Lower lobe of right lung (tissue), 2 donors: ENCODE data around the gene IMPDH1. TPM values are rescaled to one million over a fixed set of nuclear protein-coding genes. Genes with fewer than 3 reads are reported as not detected.
A peak's percentile ranks its signal among the peaks of the same experiment; 100 is the strongest.
"Not testable (repeated sequence)": the region's sequence is repeated elsewhere in the genome, so short reads cannot be mapped to it uniquely, and the experiment has no call there.

Experiments used
- ATAC-seq, 2 donors: fragments of 200-7000 bp; cut with Tn5 transposase; one replicate each; pipeline ENCODE4 v1.9.1; 2020 to 2022; ENCODE audit warnings: mild to moderate bottlenecking in 2 of 2, moderate library complexity in 2 of 2
- DNase-seq: peaks from one replicate; pipeline ENCODE4 v3.0.0-alpha.2; 2020
- H3K27ac ChIP-seq: fragments of 200-600 bp; one replicate; pipeline ENCODE4 v1.8.0; 2022
- H3K27me3 ChIP-seq: fragments of 200-600 bp; one replicate; pipeline ENCODE4 v1.8.0; 2022; ENCODE audit warnings: low read depth
- H3K36me3 ChIP-seq: fragments of 200-600 bp; one replicate; pipeline ENCODE4 v1.8.0; 2022; ENCODE audit warnings: mild to moderate bottlenecking
- H3K4me1 ChIP-seq: fragments of 200-600 bp; one replicate; pipeline ENCODE4 v1.8.0; 2022
- H3K4me3 ChIP-seq: fragments of 200-600 bp; one replicate; pipeline ENCODE4 v1.8.0; 2022; ENCODE audit warnings: mild to moderate bottlenecking
- H3K9me3 ChIP-seq: fragments of 200-600 bp; one replicate; pipeline ENCODE4 v1.8.0; 2022
- CTCF ChIP-seq: fragments of 200-600 bp; IDR thresholded peaks from one replicate; pipeline ENCODE4 v1.8.0; 2022; ENCODE audit warnings: antibody characterized with exemption, mild to moderate bottlenecking
- intact Hi-C: fragments of 100-400 bp; cut with DNase I; formaldehyde crosslinking; loops from one replicate; pipeline ENCODE4 v1.11.0; 2022
- long read RNA-seq: library from polyadenylated mRNA; unstranded; transcript quantifications from one replicate; pipeline ENCODE4 v2.0.0, GENCODE V29; 2021
- total RNA-seq: library from RNA; stranded (reverse); fragmentation: NEBNext Ultra II Directional; extraction: Animal tissue kit (Norgen Biotek cat#: 25700); gene quantifications from one replicate; pipeline ENCODE4 v1.2.1, GENCODE V29; 2021
- donor health status: DM: no; HTN: yes; CAD: no; lungs with severe emphysema.

IMPDH1 gene
- 93.4 TPM for total RNA-seq
- long read RNA-seq, transcript IMPDH1-202 (15 exons, 2,479 nt) = major isoform, 84 of 255 reads
- long read RNA-seq, transcript IMPDH1-203 (16 exons, 2,580 nt) = minor isoform, 10 of 255 reads
- long read RNA-seq, partial matches to known transcripts = 87 of 255 reads
- long read RNA-seq, other reads (novel, unspliced or antisense) = 73 of 255 reads

GRCh38 chr7:128409596-128410450 is at the start of gene IMPDH1:
Gene IMPDH1, minus strand, starts transcription at chr7:128409982. Its CDS starts 81 bp downstream, at chr7:128409901.
- Histone ChIP-seq H3K4me1 (peaks cover 52% of the 10 kb centered on the region), H3K27me3 (no peaks in the 10 kb centered on the region), H3K36me3 (no peaks in the 10 kb centered on the region), H3K4me3 (peak within 1 kb of the TSS; percentile 77), H3K9me3 (no peaks in the 10 kb centered on the region), H3K27ac (peak within 1 kb of the TSS; percentile 98)
- peak; percentile 95 to 97 for ATAC-seq
- no peak for TF ChIP-seq CTCF
- peak; percentile 94 for DNase-seq
- intact Hi-C loops = no loop called here

- no peak overlapping the region for H3K27ac ChIP-seq
- ATAC-seq (peak; percentile 57 to 61), DNase-seq (peak; percentile 47)
- intact Hi-C loops = no loop called here
- no peaks in the 10 kb centered on the region for H3K27me3 ChIP-seq
- H3K4me3 ChIP-seq = no peak overlapping the region
- peak; percentile 76 for TF ChIP-seq CTCF
- H3K36me3 ChIP-seq = peaks cover 6% of the 10 kb centered on the region
- peaks cover 35% of the 10 kb centered on the region for H3K4me1 ChIP-seq
- H3K9me3 ChIP-seq = no peaks in the 10 kb centered on the region
These were observed 49.7 kb upstream of the IMPDH1 start for GRCh38 chr7:128459394-128459878.

- Histone ChIP-seq H3K4me1 (peaks cover 37% of the 10 kb centered on the region), H3K9me3 (no peaks in the 10 kb centered on the region), H3K36me3 (peaks cover 6% of the 10 kb centered on the region), H3K4me3 (no peak overlapping the region), H3K27ac (no peak overlapping the region), H3K27me3 (no peaks in the 10 kb centered on the region)
- ATAC-seq (no peak), DNase-seq (no peak)
- no peak for TF ChIP-seq CTCF
- intact Hi-C loops = no loop called here
These were observed 49.2 kb upstream of the IMPDH1 start for GRCh38 chr7:128458956-128459355.

GRCh38 chr7:128457385-128457784 is 47.6 kb upstream of the IMPDH1 start:
- H3K36me3 ChIP-seq, H3K9me3 ChIP-seq, intact Hi-C loops, DNase-seq, H3K27me3 ChIP-seq, H3K4me3 ChIP-seq, H3K27ac ChIP-seq, ATAC-seq: not testable (repeated sequence)
- H3K4me1 ChIP-seq = peaks cover 41% of the 10 kb centered on the region

GRCh38 chr7:128456255-128456725 is 46.5 kb upstream of the IMPDH1 start:
- H3K27ac ChIP-seq = peak overlapping the region; percentile 88
- peaks cover 6% of the 10 kb centered on the region for H3K36me3 ChIP-seq
- H3K9me3 ChIP-seq = no peaks in the 10 kb centered on the region
- peaks cover 41% of the 10 kb centered on the region for H3K4me1 ChIP-seq
- no peak for ATAC-seq
- intact Hi-C loops = no loop called here
- no peaks in the 10 kb centered on the region for H3K27me3 ChIP-seq
- no peak for DNase-seq
- no peak for TF ChIP-seq CTCF
- H3K4me3 ChIP-seq = peak overlapping the region; percentile 98
